Stimulated activated CD4-positive, alpha-beta T cell treated with anti-CD3 and anti-CD28 coated beads, Interleukin-15, amount 100 ng/mL, for 24 hours (primary cell): Measurements from ENCODE around the gene NDUFS8.
"Not testable (repeated sequence)": the region's sequence is repeated elsewhere in the genome, so short reads cannot be mapped to it uniquely, and the experiment has no call there.

Experiments
- DNase-seq: peaks from one replicate; pipeline ENCODE4 v3.0.0-alpha.2; 2020

Gene NDUFS8

GRCh38 chr11:68030318-68031143, at the start of gene NDUFS8:
TSS of gene NDUFS8 (plus strand) at chr11:68030681. CDS start at chr11:68032152, 1,471 bp downstream.
- DNase-seq: peak; percentile 99

GRCh38 chr11:67981226-67981625, 49.3 kb upstream of the NDUFS8 start:
- not testable (repeated sequence) for DNase-seq

- DNase-seq: not testable (repeated sequence)
Measured at GRCh38 chr11:67982255-67982857, 48.1 kb upstream of the NDUFS8 start.

DNA sequence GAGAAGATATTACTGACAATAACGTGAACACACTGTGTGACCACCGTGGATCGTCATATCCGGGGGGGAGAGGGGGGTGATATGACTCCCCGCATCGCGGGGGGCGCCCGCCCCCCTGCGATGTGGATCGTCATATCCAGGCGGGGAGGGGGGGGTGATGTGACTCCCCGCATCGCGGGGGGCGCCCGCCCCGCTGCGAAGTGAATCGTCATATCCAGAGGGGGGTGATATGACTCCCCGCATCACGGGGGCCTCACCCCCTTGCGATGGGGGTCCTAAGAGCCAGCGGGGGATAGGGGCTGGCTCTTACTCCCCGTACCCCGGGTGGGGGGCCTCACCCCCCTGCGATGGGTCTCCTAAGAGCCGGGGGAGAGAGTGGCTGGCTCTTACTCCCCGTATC, 46.5 kb upstream of the NDUFS8 start:
- DNase-seq: no peak

DNA sequence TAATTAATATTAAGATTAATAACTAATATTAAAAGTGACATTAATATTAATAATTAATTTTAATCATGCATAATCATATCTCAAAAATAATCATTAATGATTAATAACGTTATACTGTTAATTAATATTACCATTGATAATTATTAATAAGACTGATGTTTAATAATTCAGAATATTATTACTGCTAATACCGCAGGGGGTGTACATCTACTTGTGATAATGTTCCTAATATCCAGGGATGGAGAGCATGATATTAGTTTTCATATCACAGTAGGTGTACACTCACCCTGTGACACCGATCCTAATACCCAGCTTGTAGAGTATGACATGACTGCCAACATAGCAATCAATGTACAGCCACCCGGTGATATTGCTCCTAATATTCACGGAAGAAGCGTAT, 45.2 kb upstream of the NDUFS8 start:
- not testable (repeated sequence) for DNase-seq

DNA sequence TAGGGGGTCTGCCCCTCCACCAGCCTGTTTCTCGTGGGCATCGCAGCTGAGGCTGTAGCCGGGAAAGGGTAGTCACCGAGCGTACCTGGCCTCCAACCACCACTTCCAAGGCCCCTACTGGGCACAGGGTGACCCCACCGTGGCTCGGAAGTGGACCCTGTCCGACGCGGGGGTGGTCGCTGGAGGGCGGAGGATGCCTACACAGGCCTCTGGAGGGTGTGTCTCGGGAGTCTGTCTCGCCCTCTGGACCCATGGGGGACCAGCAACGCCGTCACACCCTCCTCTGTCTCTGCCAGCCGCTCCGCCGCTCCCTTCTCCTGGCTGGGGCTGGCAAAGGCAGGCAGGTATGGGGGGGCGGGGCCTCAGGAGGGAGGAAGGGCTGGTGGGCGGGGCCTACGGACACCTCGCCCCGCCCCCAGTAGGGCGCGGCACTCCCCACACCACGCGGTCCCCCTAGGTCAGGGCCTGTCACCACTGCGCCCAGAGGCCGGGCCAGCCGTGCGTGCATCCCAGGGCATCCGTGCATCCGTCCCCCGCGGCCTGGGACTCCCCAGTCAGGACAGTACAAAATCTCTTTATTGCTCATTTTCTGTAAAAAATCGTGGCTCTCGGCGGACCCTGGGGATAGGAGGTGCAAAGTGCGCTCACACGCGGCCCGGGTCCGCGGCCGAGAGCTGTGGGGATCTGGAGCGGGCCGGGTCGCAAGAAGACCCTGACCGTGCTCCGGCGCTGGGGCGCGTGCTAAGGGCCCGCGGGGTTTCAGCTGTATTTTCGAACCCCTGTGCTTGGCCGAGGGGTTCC, 39.7 kb upstream of the NDUFS8 start:
- DNase-seq: not testable (repeated sequence)

DNA sequence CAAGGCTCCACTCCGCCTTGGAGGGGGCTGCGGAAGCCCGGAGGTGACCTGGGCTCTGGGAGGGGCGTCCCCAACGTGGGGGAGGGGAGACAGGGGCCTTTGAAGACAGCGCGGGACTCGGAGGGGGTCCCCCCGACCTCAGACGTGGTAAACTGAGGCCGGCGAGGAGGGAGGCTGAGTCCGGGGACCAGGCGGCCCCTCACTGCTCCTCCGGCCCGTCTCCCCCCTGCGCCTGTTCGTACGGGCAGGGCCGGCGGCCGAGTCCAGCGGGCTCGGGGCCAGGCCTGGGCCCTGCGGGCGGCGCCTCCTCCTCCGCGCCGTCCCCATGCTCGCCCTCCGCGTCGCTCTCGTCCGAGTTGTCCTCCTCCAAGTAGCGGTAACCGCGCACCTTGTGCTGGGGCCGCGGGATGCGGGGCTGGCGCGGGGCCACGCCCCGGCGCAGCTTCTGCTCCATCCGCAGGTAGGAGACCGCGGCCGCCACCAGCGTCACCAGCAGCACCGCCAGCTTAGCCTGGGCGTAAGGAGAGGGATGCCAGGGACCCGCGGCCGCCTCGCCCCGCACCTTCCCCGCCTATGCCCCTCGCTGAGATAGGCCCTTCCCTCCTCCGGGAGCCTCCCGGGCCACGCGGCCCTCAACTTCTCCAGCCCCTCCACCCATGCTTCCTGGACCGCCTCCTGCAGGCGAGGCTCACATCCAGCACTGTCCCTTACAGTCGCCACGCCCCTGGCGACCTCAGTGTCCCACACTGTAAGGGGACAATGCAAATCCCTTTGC, 38.9 kb upstream of the NDUFS8 start:
- DNase-seq: not testable (repeated sequence)

GRCh38 chr11:67993821-67994220, 36.7 kb upstream of the NDUFS8 start:
- DNase-seq: peak; percentile 58

GRCh38 chr11:67994387-67994786, 36.1 kb upstream of the NDUFS8 start:
- DNase-seq: not testable (repeated sequence)

GRCh38 chr11:67995129-67995528, 35.4 kb upstream of the NDUFS8 start:
- DNase-seq: not testable (repeated sequence)

DNA sequence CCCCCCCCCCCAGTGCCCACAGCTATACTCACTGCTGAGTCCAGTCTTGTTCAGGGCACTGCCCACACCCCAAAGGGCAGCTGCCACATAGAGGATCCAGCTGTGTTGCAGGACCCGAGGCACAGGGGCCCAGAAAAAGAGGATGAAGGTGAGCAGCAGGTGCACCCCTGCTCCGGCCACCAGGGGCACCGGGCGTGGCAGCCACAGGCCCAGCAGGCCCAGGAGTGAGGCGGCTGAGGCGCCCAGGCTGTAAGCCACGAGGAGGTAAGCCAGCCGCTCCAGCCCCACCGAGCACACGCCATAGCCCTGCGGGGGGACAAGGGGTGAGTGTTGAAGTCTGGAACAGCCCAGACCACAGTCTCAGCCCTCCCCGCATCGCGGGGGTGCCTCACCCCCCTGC, 34.9 kb upstream of the NDUFS8 start:
- not testable (repeated sequence) for DNase-seq

GRCh38 chr11:67996051-67996450, 34.4 kb upstream of the NDUFS8 start:
- no peak for DNase-seq

DNA sequence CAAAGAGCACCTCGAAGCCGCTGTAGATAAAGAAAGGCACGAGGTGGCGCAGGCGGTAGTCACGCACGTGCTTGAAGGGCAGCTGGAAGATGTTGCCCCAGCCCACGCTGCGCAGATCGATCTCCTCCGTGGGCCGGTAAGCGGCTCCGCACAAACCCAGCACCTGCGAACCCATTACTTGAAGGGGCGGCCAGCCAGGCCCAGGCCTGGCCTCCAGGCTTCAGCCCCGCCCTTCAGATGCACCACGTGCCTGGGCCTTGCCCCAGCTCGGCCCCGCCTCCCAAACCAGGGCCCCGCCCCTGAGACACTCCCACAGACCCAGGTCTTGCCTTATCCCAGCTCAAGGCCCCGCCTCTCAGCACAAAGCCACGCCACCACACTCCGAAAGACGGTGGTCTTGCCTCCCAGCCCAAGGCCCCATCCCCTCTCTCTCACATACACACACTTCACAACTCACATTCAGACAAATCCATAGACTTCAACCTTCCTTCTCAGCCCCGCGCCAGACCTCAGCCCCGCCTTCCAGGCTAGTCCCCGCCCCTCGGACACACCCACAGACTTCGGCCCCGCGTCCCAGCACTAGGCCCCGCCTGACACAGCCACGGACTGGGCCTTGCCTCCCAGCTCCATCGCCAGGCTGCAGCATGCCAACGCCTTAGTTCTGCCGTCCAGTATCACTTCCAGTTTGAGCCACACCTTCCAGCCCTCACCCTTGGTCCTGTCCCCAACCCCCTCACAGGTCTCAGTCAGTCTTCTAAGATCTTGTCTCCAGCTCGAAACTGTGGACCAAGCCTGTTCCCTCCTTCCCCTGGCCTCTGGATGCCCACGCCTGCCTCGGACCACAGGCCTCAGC, 33.6 kb upstream of the NDUFS8 start:
- peak; percentile 62 for DNase-seq

GRCh38 chr11:67997475-67997921, 33.0 kb upstream of the NDUFS8 start:
- DNase-seq: no peak

- DNase-seq: no peak
Measured at GRCh38 chr11:67998150-67999045, 32.1 kb upstream of the NDUFS8 start.

DNA sequence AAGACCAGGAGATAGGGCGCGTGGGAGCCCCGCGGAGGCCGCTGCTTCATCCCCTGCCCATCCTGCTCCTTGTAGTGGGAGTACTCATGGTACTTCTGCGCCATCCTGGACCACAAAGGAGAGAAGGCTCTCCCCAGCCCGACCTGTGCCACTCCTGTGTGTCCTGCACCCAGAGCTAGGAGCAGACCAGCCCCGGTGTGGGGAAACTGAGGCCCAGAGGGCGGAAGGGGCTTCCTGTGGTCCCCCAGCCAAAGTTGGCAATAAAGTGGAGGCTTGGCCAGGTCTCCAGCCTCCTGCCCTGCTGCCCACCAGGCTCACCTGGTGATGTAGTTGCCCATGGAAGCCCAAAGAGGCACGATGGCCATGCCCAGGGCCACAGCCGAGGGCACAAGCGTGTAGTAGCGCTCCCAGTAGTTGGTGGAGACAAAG, 31.3 kb upstream of the NDUFS8 start:
- no peak for DNase-seq

DNA sequence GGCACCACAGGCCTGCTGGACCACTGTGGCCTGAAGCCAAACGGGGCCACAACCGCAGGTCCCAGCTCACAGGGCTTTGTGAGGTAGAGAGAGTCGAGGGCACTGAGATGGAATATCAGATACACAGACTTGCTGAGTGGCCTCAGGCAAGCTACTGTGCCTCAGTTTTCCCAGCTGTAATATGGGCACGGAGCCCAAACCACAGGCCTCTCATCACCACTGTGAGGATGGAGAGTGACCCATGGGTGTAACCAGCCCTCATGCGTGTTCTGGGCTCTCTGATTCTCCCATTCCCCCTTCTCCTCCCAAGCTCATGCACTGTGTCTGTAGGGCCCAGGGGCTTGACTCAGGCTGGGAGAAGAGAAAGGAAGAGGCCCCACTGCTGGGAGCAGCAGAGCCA, 30.8 kb upstream of the NDUFS8 start:
- DNase-seq: no peak

- no peak for DNase-seq
Measured at GRCh38 chr11:68002575-68002937, 27.9 kb upstream of the NDUFS8 start.

- peak; percentile 62 for DNase-seq
Measured at GRCh38 chr11:68002938-68003845, 27.3 kb upstream of the NDUFS8 start.
